Mucosa of rectum (tissue), 2 donors: Measurements from ENCODE around the gene CACNA2D1.

Experiments
- H3K27ac ChIP-seq, 2 donors: one replicate each; pipeline ENCODE4 v1.7.0; 2013; ENCODE audit warnings: inconsistent platforms in 2 of 2, low read depth in 2 of 2, low read length in 2 of 2
- H3K27me3 ChIP-seq, 2 donors: one replicate each; pipeline ENCODE4 v1.7.0; 2013; ENCODE audit warnings: low read length in 2 of 2; ENCODE audit not compliant: control insufficient read depth in 2 of 2, insufficient read depth in 2 of 2
- H3K36me3 ChIP-seq, 2 donors: one replicate each; pipeline ENCODE4 v1.7.0; 2013; ENCODE audit warnings: low read length in 2 of 2; ENCODE audit not compliant: control insufficient read depth in 2 of 2, insufficient read depth in 2 of 2
- H3K4me1 ChIP-seq, 2 donors: one replicate each; pipeline ENCODE4 v1.7.0; 2013; ENCODE audit warnings: low read length in 2 of 2, mild to moderate bottlenecking in 1 of 2; ENCODE audit not compliant: control insufficient read depth in 2 of 2, insufficient read depth in 2 of 2
- H3K4me3 ChIP-seq, 2 donors: one replicate each; pipeline ENCODE4 v1.7.0; 2013; ENCODE audit warnings: low read length in 2 of 2
- H3K9ac ChIP-seq, 2 donors: one replicate each; pipeline ENCODE4 v1.7.0; 2013; ENCODE audit warnings: low read length in 2 of 2, low read depth in 1 of 2, mild to moderate bottlenecking in 1 of 2
- H3K9me3 ChIP-seq, 2 donors: one replicate each; pipeline ENCODE4 v1.7.0; 2013; ENCODE audit warnings: low read length in 2 of 2; ENCODE audit not compliant: control insufficient read depth in 2 of 2
- donor health status: healthy.
- donor health status: Normal muscosa, but diverticular disease.

CACNA2D1 gene

GRCh38 chr7:81990395-81990794 lies 453.2 kb downstream of the CACNA2D1 start:
- Histone ChIP-seq H3K36me3 (no peaks in the 10 kb centered on the region), H3K9ac (no peak overlapping the region), H3K4me3 (no peak overlapping the region), H3K9me3 (no peaks in the 10 kb centered on the region), H3K4me1 (no peaks in the 10 kb centered on the region), H3K27me3 (no peaks in the 10 kb centered on the region), H3K27ac (no peak overlapping the region)

- H3K4me1 ChIP-seq, result no peaks in the 10 kb centered on the region
- H3K4me3 ChIP-seq, result no peak overlapping the region
- no peak overlapping the region for H3K9ac ChIP-seq
- H3K27me3 ChIP-seq, result no peaks in the 10 kb centered on the region
- H3K27ac ChIP-seq, result no peak overlapping the region
- H3K36me3 ChIP-seq, result no peaks in the 10 kb centered on the region
- no peaks in the 10 kb centered on the region for H3K9me3 ChIP-seq
Observed at GRCh38 chr7:81986723-81987470, 456.7 kb downstream of the CACNA2D1 start.

GRCh38 chr7:81983406-81983805 lies 460.2 kb downstream of the CACNA2D1 start:
- no peaks in the 10 kb centered on the region for H3K9me3 ChIP-seq
- no peak overlapping the region for H3K4me3 ChIP-seq
- no peak overlapping the region for H3K27ac ChIP-seq
- H3K9ac ChIP-seq, result no peak overlapping the region
- no peaks in the 10 kb centered on the region for H3K36me3 ChIP-seq
- no peaks in the 10 kb centered on the region for H3K27me3 ChIP-seq
- no peaks in the 10 kb centered on the region for H3K4me1 ChIP-seq

- Histone ChIP-seq H3K9ac (no peak overlapping the region), H3K27me3 (no peaks in the 10 kb centered on the region), H3K4me3 (no peak overlapping the region), H3K4me1 (no peaks in the 10 kb centered on the region), H3K9me3 (no peaks in the 10 kb centered on the region), H3K27ac (no peak overlapping the region), H3K36me3 (no peaks in the 10 kb centered on the region)
Observed at GRCh38 chr7:81973117-81973516, 470.5 kb downstream of the CACNA2D1 start.

- Histone ChIP-seq H3K4me3 (no peak overlapping the region), H3K9ac (no peak overlapping the region), H3K9me3 (no peaks in the 10 kb centered on the region), H3K4me1 (no peaks in the 10 kb centered on the region), H3K27ac (no peak overlapping the region), H3K36me3 (no peaks in the 10 kb centered on the region), H3K27me3 (no peaks in the 10 kb centered on the region)
Observed at GRCh38 chr7:81960026-81960425, 483.6 kb downstream of the CACNA2D1 start.

GRCh38 chr7:81957517-81957916 lies 486.1 kb downstream of the CACNA2D1 start:
- Histone ChIP-seq H3K27me3 (no peaks in the 10 kb centered on the region), H3K4me1 (no peaks in the 10 kb centered on the region), H3K4me3 (no peak overlapping the region), H3K27ac (no peak overlapping the region), H3K36me3 (no peaks in the 10 kb centered on the region), H3K9ac (no peak overlapping the region), H3K9me3 (no peaks in the 10 kb centered on the region)

GRCh38 chr7:81956520-81956919 lies 487.1 kb downstream of the CACNA2D1 start:
- H3K4me3 ChIP-seq, result no peak overlapping the region
- no peaks in the 10 kb centered on the region for H3K9me3 ChIP-seq
- H3K4me1 ChIP-seq, result no peaks in the 10 kb centered on the region
- H3K27me3 ChIP-seq, result no peaks in the 10 kb centered on the region
- H3K36me3 ChIP-seq, result no peaks in the 10 kb centered on the region
- H3K27ac ChIP-seq, result no peak overlapping the region
- H3K9ac ChIP-seq, result no peak overlapping the region

GRCh38 chr7:81949306-81949705 lies 494.3 kb downstream of the CACNA2D1 start:
- no peaks in the 10 kb centered on the region for H3K27me3 ChIP-seq
- H3K36me3 ChIP-seq, result no peaks in the 10 kb centered on the region
- no peak overlapping the region for H3K4me3 ChIP-seq
- H3K9me3 ChIP-seq, result no peaks in the 10 kb centered on the region
- no peaks in the 10 kb centered on the region for H3K4me1 ChIP-seq
- no peak overlapping the region for H3K27ac ChIP-seq
- no peak overlapping the region for H3K9ac ChIP-seq

GRCh38 chr7:81944058-81944457 lies 499.5 kb downstream of the CACNA2D1 start:
- Histone ChIP-seq H3K9me3 (no peaks in the 10 kb centered on the region), H3K9ac (no peak overlapping the region), H3K4me3 (no peak overlapping the region), H3K27ac (no peak overlapping the region), H3K4me1 (no peaks in the 10 kb centered on the region), H3K27me3 (no peaks in the 10 kb centered on the region), H3K36me3 (no peaks in the 10 kb centered on the region)

- Histone ChIP-seq H3K27me3 (no peaks in the 10 kb centered on the region), H3K9me3 (no peaks in the 10 kb centered on the region), H3K27ac (no peak overlapping the region), H3K36me3 (no peaks in the 10 kb centered on the region), H3K9ac (no peak overlapping the region), H3K4me3 (no peak overlapping the region), H3K4me1 (no peaks in the 10 kb centered on the region)
Observed at GRCh38 chr7:81937091-81937490, 506.5 kb downstream of the CACNA2D1 start.
